GM06990 (cell line): ENCODE results near the gene PPP1R3E.

Experiments used
- DNase-seq: peaks from one replicate; pipeline ENCODE4 v3.0.0-alpha.2; 2011; ENCODE audit not compliant: insufficient read length; ENCODE audit errors: extremely low read depth
- H3K27me3 ChIP-seq: replicated peaks from 2 replicates; pipeline ENCODE4 v1.6.0; 2011; ENCODE audit warnings: low read length; ENCODE audit not compliant: control insufficient read depth, insufficient read depth
- H3K36me3 ChIP-seq: 2 replicates; pipeline ENCODE4 v1.5.1; 2011; ENCODE audit warnings: low read length; ENCODE audit not compliant: control insufficient read depth, insufficient read depth
- H3K4me3 ChIP-seq: replicated peaks from 2 replicates; pipeline ENCODE4 v1.5.1; 2011; ENCODE audit warnings: low read depth, mild to moderate bottlenecking, control low read depth, low read length
- TF ChIP-seq, protein P1 (sequence below): IDR thresholded peaks from 2 replicates; pipeline ENCODE4 v1.5.1; 2011; ENCODE audit warnings: low read length, control low read depth, mild to moderate bottlenecking, inconsistent platforms; ENCODE audit not compliant: insufficient read depth, poor library complexity, severe bottlenecking

PPP1R3E gene

DNA sequence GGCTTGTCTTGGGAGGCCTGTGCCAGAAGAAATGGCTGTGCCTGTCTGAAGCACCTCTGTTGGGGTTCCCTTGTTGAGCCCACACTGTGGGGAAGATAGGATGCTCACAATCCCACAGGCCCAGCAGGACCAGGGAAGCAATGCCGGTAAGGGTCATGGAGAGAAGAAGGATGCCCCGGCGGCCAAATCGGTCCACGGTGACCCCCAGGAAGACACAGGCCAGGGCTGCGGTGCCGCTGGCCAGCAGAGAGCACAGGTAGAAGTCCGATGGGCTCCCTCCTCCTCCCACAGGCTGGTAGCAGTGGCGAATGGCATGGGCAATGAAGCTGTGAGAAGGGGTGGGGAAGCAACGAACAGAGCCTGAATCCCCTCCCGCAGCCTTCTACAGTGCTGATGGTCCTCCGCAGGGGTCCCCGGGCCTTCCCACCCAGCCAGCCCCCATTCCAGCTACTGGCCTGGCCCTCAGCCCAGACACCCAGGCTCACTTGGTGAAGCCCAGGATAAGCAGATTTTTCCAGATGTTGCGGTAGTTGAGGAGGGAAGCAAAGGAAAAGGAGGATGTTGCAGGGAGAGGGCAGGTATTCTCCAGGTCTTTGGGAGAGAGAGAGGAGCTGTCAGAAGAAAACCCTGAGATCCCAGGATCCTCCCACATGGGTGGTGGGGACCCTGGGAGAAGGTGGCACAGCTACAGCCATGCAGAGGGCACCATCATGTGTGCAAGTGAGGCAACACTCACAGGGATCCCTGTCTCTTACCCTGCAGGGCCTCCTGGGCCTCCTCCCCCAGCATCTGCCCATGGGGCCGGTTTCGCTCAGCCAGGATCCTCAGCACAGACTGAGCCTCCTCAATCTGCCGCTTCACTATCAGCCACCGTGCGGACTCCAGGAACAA is 45.0 kb upstream of the PPP1R3E start:
- no peak for DNase-seq
- Histone ChIP-seq H3K36me3 (no peaks in the 10 kb centered on the region), H3K27me3 (no peaks in the 10 kb centered on the region; the same call in 1 of the 2 replicates), H3K4me3 (no peak overlapping the region)
- TF ChIP-seq, protein P1, sequence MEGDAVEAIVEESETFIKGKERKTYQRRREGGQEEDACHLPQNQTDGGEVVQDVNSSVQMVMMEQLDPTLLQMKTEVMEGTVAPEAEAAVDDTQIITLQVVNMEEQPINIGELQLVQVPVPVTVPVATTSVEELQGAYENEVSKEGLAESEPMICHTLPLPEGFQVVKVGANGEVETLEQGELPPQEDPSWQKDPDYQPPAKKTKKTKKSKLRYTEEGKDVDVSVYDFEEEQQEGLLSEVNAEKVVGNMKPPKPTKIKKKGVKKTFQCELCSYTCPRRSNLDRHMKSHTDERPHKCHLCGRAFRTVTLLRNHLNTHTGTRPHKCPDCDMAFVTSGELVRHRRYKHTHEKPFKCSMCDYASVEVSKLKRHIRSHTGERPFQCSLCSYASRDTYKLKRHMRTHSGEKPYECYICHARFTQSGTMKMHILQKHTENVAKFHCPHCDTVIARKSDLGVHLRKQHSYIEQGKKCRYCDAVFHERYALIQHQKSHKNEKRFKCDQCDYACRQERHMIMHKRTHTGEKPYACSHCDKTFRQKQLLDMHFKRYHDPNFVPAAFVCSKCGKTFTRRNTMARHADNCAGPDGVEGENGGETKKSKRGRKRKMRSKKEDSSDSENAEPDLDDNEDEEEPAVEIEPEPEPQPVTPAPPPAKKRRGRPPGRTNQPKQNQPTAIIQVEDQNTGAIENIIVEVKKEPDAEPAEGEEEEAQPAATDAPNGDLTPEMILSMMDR: no peak

DNA sequence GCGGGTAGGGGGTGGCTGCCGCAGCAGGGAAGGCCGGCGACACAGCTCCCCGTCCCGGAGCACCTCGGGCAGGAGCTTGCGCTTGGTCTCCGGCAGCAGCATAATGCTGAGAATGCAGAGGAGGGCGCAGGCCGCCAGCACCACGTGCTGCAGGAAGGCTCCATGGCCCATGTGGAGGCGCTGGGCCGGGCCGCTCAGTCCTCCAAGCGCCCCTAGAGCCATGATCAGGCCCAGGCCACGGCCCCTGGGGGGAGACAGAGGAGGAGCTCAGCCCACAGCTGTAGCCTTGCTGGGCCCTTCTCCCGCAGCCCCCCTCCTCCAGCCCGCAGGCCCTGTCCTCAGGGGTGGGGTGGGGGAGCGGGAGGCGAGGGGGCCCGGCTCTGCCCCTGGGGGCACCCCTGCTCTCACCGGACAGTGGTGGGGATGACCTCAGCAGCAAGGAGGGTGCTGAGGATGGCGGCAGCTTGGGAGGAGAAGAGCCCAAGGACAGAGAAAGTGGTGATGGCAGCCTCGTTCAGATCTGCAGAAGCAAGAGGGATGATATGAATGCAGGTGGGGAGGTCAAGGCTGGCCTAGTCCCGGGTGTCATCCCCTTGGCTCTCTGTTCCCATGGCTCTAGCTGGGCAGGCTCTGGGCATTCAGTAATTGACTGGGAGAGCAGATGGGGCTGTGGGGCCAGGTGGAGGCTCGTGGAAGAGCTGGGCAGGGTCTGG is 44.2 kb upstream of the PPP1R3E start:
- no peak for DNase-seq
- TF ChIP-seq, protein P1: no peak
- no peaks in the 10 kb centered on the region for H3K36me3 ChIP-seq
- no peaks in the 10 kb centered on the region; the same call in 1 of the 2 replicates for H3K27me3 ChIP-seq
- H3K4me3 ChIP-seq: no peak overlapping the region

- H3K36me3 ChIP-seq: no peaks in the 10 kb centered on the region
- H3K27me3 ChIP-seq: no peaks in the 10 kb centered on the region; the same call in 1 of the 2 replicates
- no peak for DNase-seq
Observed at GRCh38 chr14:23345987-23346692, 43.5 kb upstream of the PPP1R3E start.

GRCh38 chr14:23344481-23344880 is 41.8 kb upstream of the PPP1R3E start:
- H3K4me3 ChIP-seq: no peak overlapping the region
- H3K27me3 ChIP-seq: no peaks in the 10 kb centered on the region; the same call in 1 of the 2 replicates
- DNase-seq: no peak

More at GRCh38 chr14:23345987-23346692, 43.5 kb upstream of the PPP1R3E start:
- TF ChIP-seq, protein P1: no peak
- no peak overlapping the region for H3K4me3 ChIP-seq

More at GRCh38 chr14:23344481-23344880, 41.8 kb upstream of the PPP1R3E start:
- no peaks in the 10 kb centered on the region for H3K36me3 ChIP-seq
- TF ChIP-seq, protein P1: peak; percentile 11
